ENCODE data around the gene TIAM1. TPM values are rescaled to one million over a fixed set of nuclear protein-coding genes. Genes with fewer than 3 reads are reported as not detected.

TIAM1 gene
- total RNA-seq, 1 donor from 2014 or later: 8.4 TPM

- no peak overlapping the region for H3K4me3 ChIP-seq (ENCODE audit: low read depth, low read length)
- TF ChIP-seq CTCF (IDR thresholded peaks at IDR 0.05; ENCODE audit: insufficient read depth, low read length, severe bottlenecking): peak; percentile 20
- no peaks in the 10 kb centered on the region for H3K27me3 ChIP-seq (ENCODE audit: control insufficient read depth, insufficient read depth, low read length)
- FAIRE-seq: no peak
- no peak for DNase-seq (ENCODE audit: low read depth)
- H3K36me3 ChIP-seq (ENCODE audit: control insufficient read depth, insufficient read depth, low read length): no peaks in the 10 kb centered on the region
These were observed 201.5 kb downstream of the TIAM1 start for GRCh38 chr21:31142600-31142999.

GRCh38 chr21:31141389-31142000 lies 202.6 kb downstream of the TIAM1 start:
- TF ChIP-seq CTCF (IDR thresholded peaks at IDR 0.05; ENCODE audit: insufficient read depth, low read length, severe bottlenecking): no peak
- H3K36me3 ChIP-seq (ENCODE audit: control insufficient read depth, insufficient read depth, low read length): no peaks in the 10 kb centered on the region
- no peak for DNase-seq (ENCODE audit: low read depth)
- H3K27me3 ChIP-seq (ENCODE audit: control insufficient read depth, insufficient read depth, low read length): no peaks in the 10 kb centered on the region
- no peak for FAIRE-seq
- H3K4me3 ChIP-seq (ENCODE audit: low read depth, low read length): no peak overlapping the region

GRCh38 chr21:31140676-31141075 lies 203.4 kb downstream of the TIAM1 start:
- no peaks in the 10 kb centered on the region for H3K36me3 ChIP-seq (ENCODE audit: control insufficient read depth, insufficient read depth, low read length)
- DNase-seq (ENCODE audit: low read depth): no peak
- FAIRE-seq: no peak
- H3K27me3 ChIP-seq (ENCODE audit: control insufficient read depth, insufficient read depth, low read length): no peaks in the 10 kb centered on the region
- H3K4me3 ChIP-seq (ENCODE audit: low read depth, low read length): no peak overlapping the region
- TF ChIP-seq CTCF (IDR thresholded peaks at IDR 0.05; ENCODE audit: insufficient read depth, low read length, severe bottlenecking): no peak

GRCh38 chr21:31140025-31140424 lies 204.0 kb downstream of the TIAM1 start:
- FAIRE-seq (no peak), DNase-seq (ENCODE audit: low read depth) (no peak)
- TF ChIP-seq CTCF (IDR thresholded peaks at IDR 0.05; ENCODE audit: insufficient read depth, low read length, severe bottlenecking): no peak

GRCh38 chr21:31137960-31138359 lies 206.1 kb downstream of the TIAM1 start:
- no peaks in the 10 kb centered on the region for H3K27me3 ChIP-seq (ENCODE audit: control insufficient read depth, insufficient read depth, low read length)
- no peak for DNase-seq (ENCODE audit: low read depth)
- FAIRE-seq: no peak
- no peak overlapping the region for H3K4me3 ChIP-seq (ENCODE audit: low read depth, low read length)
- TF ChIP-seq CTCF (IDR thresholded peaks at IDR 0.05; ENCODE audit: insufficient read depth, low read length, severe bottlenecking): no peak
- no peaks in the 10 kb centered on the region for H3K36me3 ChIP-seq (ENCODE audit: control insufficient read depth, insufficient read depth, low read length)

More at GRCh38 chr21:31140025-31140424, 204.0 kb downstream of the TIAM1 start:
- no peak overlapping the region for H3K4me3 ChIP-seq (ENCODE audit: low read depth, low read length)
- no peaks in the 10 kb centered on the region for H3K36me3 ChIP-seq (ENCODE audit: control insufficient read depth, insufficient read depth, low read length)
- H3K27me3 ChIP-seq (ENCODE audit: control insufficient read depth, insufficient read depth, low read length): no peaks in the 10 kb centered on the region

GRCh38 chr21:31136891-31137290 lies 207.2 kb downstream of the TIAM1 start:
- DNase-seq (ENCODE audit: low read depth) (no peak), FAIRE-seq (no peak)
- Histone ChIP-seq H3K36me3 (ENCODE audit: control insufficient read depth, insufficient read depth, low read length) (no peaks in the 10 kb centered on the region), H3K4me3 (ENCODE audit: low read depth, low read length) (no peak overlapping the region), H3K27me3 (ENCODE audit: control insufficient read depth, insufficient read depth, low read length) (no peaks in the 10 kb centered on the region)
- no peak for TF ChIP-seq CTCF (IDR thresholded peaks at IDR 0.05; ENCODE audit: insufficient read depth, low read length, severe bottlenecking)

Measured in bronchial epithelial cell (primary cell).